Panc1 (cell line): Measurements from ENCODE around the gene PLPPR2. TPM values are rescaled to one million over a fixed set of nuclear protein-coding genes. Genes with fewer than 3 reads are reported as not detected.

Source experiments
- ATAC-seq: fragments of 200-7000 bp; cut with Tn5 transposase; 2 replicates; pipeline ENCODE4 v1.9.1; 2020; ENCODE audit warnings: mild to moderate bottlenecking, moderate library complexity
- BruUV-seq: library from RNA; stranded (reverse); fragments of 400-500 nt; replicated peaks from 2 replicates; lab custom pipeline; 2021; lab: Mats Ljungman, UMichigan
- CTCF ChIA-PET: fragments of 300-600 bp; sonication (Branson Sonifier 250); formaldehyde crosslinking; loops from one replicate; lab custom pipeline; 2022; ENCODE audit warnings: antibody characterized with exemption; lab: Charles Lee
- POLR2A ChIA-PET: fragments of 300-600 bp; sonication (Branson Sonifier 250); formaldehyde crosslinking; loops from one replicate; lab custom pipeline; 2022; ENCODE audit warnings: antibody characterized with exemption; lab: Charles Lee
- DNase-seq: peaks from one replicate; pipeline ENCODE4 v3.0.0-alpha.2; 2010; ENCODE audit warnings: low read depth, low spot score
- H3K27ac ChIP-seq: 2 replicates; pipeline ENCODE4 v1.5.1; 2011; ENCODE audit warnings: mild to moderate bottlenecking, low read length, inconsistent platforms
- H3K27me3 ChIP-seq: fragments of 200-500 bp; sonication (Bioruptor generic); 2 replicates; pipeline ENCODE4 v1.6.0; 2014; ENCODE audit warnings: low read length, inconsistent platforms; ENCODE audit not compliant: control insufficient read depth, insufficient read depth
- H3K36me3 ChIP-seq: fragments of 200-500 bp; sonication (Bioruptor generic); 2 replicates; pipeline ENCODE4 v1.5.1; 2014; ENCODE audit warnings: inconsistent platforms, mild to moderate bottlenecking, low read length, moderate library complexity; ENCODE audit not compliant: control insufficient read depth, insufficient read depth
- H3K4me1 ChIP-seq: 2 replicates; pipeline ENCODE4 v1.5.1; 2011; ENCODE audit warnings: inconsistent platforms, mild to moderate bottlenecking, low read length, moderate library complexity; ENCODE audit not compliant: control insufficient read depth, insufficient read depth
- H3K4me3 ChIP-seq, 2 experiments: 2 replicates each; pipeline ENCODE4 v1.5.1; 2011 to 2012; ENCODE audit warnings: low read depth in 2 of 2, low read length in 2 of 2, mild to moderate bottlenecking in 2 of 2, inconsistent platforms in 1 of 2, moderate library complexity in 1 of 2
- H3K9me3 ChIP-seq: fragments of 200-500 bp; sonication (Bioruptor generic); 2 replicates; pipeline ENCODE4 v1.5.1; 2014; ENCODE audit warnings: low read depth, mild to moderate bottlenecking, inconsistent platforms, low read length, moderate library complexity; ENCODE audit not compliant: control insufficient read depth, insufficient read depth
- POLR2AphosphoS5 ChIP-seq: IDR thresholded peaks from 2 replicates; pipeline ENCODE4 v1.6.1; 2012; ENCODE audit warnings: mild to moderate bottlenecking, low read depth, low read length, moderate library complexity
- SIN3A ChIP-seq: IDR thresholded peaks from 2 replicates; pipeline ENCODE4 v1.6.1; 2012; ENCODE audit warnings: low read depth, mild to moderate bottlenecking, low read length, moderate library complexity, borderline replicate concordance; ENCODE audit not compliant: insufficient read depth
- TCF7L2 ChIP-seq: IDR thresholded peaks from 2 replicates; pipeline ENCODE4 v1.6.1; 2011; ENCODE audit warnings: mild to moderate bottlenecking, low read depth, low read length, inconsistent platforms
- in situ Hi-C: cut with HindIII; loops from 2 replicates; pipeline ENCODE4 v1.10.0; 2016; ENCODE audit warnings: low sequenced_read_pairs, low pct_unique_long_range_greater_than_20kb
- intact Hi-C: fragments of 100-400 bp; cut with micrococcal nuclease; formaldehyde crosslinking; loops from one replicate; pipeline ENCODE4 v1.10.0; 2022; ENCODE audit not compliant: unreplicated experiment
- total RNA-seq: library from RNA; stranded (reverse); gene quantifications from one replicate; pipeline ENCODE4 v1.2.1, GENCODE V29; 2021; ENCODE audit not compliant: unreplicated experiment
- TF ChIP-seq, protein P1 (sequence below): fragments of 450-650 bp; IDR thresholded peaks from 2 replicates; pipeline ENCODE4 v1.5.1; 2017; ENCODE audit warnings: mild to moderate bottlenecking
- TF ChIP-seq, protein P2 (sequence below), 2 experiments: IDR thresholded peaks; 2 replicates each; pipeline ENCODE4 v1.6.1; 2011 to 2012; ENCODE audit warnings: low read depth in 2 of 2, control low read depth in 1 of 2, low read length in 1 of 2, mild to moderate bottlenecking in 1 of 2, moderate library complexity in 1 of 2; ENCODE audit not compliant: insufficient read depth in 1 of 2

Gene PLPPR2
- total RNA-seq, 1 experiment from 2014 or later = 43.3 TPM

DNA sequence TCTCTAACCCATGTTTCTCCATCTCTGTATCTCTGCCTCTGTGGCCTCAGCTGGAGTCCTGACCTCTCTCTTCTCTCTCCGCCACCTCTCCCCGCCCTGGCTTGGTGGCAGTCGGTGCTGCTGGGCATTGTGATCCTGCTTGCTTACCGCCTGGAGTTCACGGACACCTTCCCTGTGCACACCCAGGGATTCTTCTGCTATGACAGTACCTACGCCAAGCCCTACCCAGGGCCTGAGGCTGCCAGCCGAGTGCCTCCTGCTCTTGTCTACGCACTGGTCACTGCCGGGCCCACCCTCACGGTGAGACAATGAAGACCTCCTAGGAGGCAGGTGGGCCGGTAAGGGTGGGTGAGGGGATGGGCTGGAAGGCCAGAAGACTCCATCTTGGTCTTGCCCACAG lies 4.2 kb downstream of the PLPPR2 start:
- no peak overlapping the region for H3K27ac ChIP-seq
- intact Hi-C loops = no loop called here
- ChIA-PET CTCF (no interaction called here), POLR2A (interaction anchor here (0.7 kb wide), 1 partner anchor 317 kb away, joined by 3 read pairs; no protein-coding TSS in a partner anchor)
- BruUV-seq = no TSS peak
- in situ Hi-C loops = no loop called here
- H3K36me3 ChIP-seq = no peaks in the 10 kb centered on the region
- DNase-seq (no peak), ATAC-seq (no peak)
- no peaks in the 10 kb centered on the region for H3K27me3 ChIP-seq
- no peak overlapping the region for H3K4me3 ChIP-seq
- H3K9me3 ChIP-seq = no peaks in the 10 kb centered on the region
- TF ChIP-seq, protein P1, sequence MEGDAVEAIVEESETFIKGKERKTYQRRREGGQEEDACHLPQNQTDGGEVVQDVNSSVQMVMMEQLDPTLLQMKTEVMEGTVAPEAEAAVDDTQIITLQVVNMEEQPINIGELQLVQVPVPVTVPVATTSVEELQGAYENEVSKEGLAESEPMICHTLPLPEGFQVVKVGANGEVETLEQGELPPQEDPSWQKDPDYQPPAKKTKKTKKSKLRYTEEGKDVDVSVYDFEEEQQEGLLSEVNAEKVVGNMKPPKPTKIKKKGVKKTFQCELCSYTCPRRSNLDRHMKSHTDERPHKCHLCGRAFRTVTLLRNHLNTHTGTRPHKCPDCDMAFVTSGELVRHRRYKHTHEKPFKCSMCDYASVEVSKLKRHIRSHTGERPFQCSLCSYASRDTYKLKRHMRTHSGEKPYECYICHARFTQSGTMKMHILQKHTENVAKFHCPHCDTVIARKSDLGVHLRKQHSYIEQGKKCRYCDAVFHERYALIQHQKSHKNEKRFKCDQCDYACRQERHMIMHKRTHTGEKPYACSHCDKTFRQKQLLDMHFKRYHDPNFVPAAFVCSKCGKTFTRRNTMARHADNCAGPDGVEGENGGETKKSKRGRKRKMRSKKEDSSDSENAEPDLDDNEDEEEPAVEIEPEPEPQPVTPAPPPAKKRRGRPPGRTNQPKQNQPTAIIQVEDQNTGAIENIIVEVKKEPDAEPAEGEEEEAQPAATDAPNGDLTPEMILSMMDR = no peak
- TF ChIP-seq POLR2AphosphoS5 (no peak), TCF7L2 (no peak), SIN3A (no peak)
- TF ChIP-seq, protein P2, sequence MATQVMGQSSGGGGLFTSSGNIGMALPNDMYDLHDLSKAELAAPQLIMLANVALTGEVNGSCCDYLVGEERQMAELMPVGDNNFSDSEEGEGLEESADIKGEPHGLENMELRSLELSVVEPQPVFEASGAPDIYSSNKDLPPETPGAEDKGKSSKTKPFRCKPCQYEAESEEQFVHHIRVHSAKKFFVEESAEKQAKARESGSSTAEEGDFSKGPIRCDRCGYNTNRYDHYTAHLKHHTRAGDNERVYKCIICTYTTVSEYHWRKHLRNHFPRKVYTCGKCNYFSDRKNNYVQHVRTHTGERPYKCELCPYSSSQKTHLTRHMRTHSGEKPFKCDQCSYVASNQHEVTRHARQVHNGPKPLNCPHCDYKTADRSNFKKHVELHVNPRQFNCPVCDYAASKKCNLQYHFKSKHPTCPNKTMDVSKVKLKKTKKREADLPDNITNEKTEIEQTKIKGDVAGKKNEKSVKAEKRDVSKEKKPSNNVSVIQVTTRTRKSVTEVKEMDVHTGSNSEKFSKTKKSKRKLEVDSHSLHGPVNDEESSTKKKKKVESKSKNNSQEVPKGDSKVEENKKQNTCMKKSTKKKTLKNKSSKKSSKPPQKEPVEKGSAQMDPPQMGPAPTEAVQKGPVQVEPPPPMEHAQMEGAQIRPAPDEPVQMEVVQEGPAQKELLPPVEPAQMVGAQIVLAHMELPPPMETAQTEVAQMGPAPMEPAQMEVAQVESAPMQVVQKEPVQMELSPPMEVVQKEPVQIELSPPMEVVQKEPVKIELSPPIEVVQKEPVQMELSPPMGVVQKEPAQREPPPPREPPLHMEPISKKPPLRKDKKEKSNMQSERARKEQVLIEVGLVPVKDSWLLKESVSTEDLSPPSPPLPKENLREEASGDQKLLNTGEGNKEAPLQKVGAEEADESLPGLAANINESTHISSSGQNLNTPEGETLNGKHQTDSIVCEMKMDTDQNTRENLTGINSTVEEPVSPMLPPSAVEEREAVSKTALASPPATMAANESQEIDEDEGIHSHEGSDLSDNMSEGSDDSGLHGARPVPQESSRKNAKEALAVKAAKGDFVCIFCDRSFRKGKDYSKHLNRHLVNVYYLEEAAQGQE (IDR thresholded peaks at IDR 0.05; ENCODE audit: insufficient read depth in 1 of 2, low read depth in 2 of 2, low read length in 1 of 2) = no peak
- no peaks in the 10 kb centered on the region; the same call in 1 of the 2 replicates for H3K4me1 ChIP-seq

DNA sequence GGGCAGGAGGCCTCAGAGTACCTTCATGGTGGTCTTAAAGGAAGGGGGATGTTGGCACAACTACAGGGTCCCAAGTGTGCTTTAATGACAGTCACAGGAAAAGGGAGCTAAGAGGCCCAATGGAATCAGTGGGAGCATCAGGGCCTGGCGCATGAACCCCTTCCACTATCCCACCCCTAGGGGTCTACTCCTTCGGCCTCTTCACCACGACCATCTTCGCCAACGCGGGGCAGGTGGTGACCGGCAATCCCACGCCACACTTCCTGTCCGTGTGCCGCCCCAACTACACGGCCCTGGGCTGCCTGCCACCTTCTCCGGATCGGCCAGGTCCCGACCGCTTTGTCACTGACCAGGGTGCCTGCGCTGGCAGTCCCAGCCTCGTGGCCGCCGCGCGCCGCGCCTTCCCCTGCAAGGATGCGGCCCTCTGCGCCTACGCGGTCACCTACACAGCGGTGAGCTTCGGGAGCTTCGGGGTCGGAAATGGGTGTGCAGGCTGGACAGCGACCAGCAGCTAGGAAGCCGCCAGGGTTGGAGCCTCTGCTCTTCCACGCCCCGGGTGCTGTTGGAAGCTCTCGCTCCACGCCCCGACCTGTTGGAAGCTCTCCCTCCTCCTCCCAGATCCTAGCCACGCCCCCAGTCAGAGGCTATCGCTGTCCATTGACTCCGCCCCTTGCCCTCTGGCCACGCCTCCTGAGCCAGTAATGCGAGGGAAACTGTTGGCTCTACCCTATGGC lies 6.0 kb downstream of the PLPPR2 start:
- CTCF ChIA-PET = no interaction called here
- Histone ChIP-seq H3K27me3 (no peaks in the 10 kb centered on the region), H3K9me3 (no peaks in the 10 kb centered on the region), H3K4me3 (no peak overlapping the region), H3K36me3 (no peaks in the 10 kb centered on the region), H3K27ac (no peak overlapping the region), H3K4me1 (no peaks in the 10 kb centered on the region; the same call in 1 of the 2 replicates)
- no peak for TF ChIP-seq POLR2AphosphoS5
- TF ChIP-seq, protein P2 (IDR thresholded peaks at IDR 0.05; ENCODE audit: insufficient read depth in 1 of 2, low read depth in 2 of 2, low read length in 1 of 2) = peak; percentile 52 to 77; a peak in 3 of 4 replicates
- TF ChIP-seq, protein P1 = no peak
- intact Hi-C loops (no loop called here), in situ Hi-C loops (no loop called here)
- POLR2A ChIA-PET = no interaction called here
- BruUV-seq = no TSS peak
- ATAC-seq = peak; percentile 56
- no peak for DNase-seq
